Cerebellar cortex (tissue), 1 donor: Measurements from ENCODE around the gene NOL9.
A peak's percentile ranks its signal among the peaks of the same experiment; 100 is the strongest.

Experiments
- DNase-seq: peaks from one replicate; pipeline ENCODE4 v3.0.0-alpha.2; 2015; ENCODE audit warnings: low spot score

The NOL9 gene

DNA sequence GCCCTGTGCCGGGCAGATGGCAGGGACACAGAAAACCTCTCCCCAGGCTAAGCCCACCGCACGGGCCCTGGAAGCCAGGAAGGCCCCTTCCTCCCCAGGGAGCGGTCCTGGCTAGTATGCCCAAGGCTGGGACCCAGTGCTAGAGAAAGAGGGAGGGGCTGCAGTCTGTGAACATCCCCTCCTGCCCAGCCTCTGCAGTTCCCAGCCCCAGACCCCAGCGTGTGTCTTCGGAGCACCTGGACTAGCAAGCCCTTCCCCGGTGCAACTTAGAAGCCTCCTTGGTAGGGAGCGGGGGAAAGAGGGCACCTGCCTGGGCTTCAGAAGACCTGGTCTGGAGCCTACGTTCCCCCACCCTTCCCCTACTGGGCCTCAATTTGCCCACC lies 64.9 kb downstream of the NOL9 start:
- no peak for DNase-seq

DNA sequence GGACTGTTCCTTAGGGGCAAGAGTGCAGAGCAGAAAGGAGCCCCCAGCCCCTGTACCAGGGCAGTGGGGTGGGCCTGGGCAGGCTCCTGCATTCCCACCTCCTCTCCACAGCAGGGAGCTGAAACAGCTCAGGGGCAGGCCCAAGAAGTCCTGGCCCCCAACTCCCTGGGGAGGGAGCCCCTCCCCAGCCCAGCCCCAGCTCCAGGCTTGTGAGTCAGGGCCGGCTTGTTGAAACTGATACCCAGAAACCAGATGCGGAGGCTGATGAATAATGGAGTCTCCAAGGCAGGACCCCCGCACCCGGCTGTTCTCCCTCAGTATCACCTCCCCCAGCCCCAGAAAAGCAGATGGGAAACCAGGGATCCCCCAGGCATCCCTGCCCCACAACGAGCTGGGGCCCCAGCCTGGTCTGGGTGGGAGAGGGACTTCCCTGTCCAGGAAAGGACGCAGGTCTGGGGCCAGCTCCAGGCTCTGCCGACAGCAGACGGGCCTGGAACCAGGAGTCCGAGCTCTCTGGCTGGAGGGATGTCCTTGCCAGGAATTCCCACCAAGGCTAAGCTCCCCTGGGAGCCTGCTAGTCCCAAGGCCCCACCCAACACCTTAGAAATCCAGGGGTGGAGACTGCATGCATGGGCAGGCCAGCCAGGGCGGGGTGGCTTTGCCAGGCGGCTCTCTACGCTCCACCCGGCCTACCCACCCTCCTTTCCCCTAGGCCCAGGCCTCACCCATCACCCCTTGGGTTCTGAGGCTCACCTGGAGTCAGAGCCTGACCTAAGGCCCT lies 65.5 kb downstream of the NOL9 start:
- no peak for DNase-seq

DNA sequence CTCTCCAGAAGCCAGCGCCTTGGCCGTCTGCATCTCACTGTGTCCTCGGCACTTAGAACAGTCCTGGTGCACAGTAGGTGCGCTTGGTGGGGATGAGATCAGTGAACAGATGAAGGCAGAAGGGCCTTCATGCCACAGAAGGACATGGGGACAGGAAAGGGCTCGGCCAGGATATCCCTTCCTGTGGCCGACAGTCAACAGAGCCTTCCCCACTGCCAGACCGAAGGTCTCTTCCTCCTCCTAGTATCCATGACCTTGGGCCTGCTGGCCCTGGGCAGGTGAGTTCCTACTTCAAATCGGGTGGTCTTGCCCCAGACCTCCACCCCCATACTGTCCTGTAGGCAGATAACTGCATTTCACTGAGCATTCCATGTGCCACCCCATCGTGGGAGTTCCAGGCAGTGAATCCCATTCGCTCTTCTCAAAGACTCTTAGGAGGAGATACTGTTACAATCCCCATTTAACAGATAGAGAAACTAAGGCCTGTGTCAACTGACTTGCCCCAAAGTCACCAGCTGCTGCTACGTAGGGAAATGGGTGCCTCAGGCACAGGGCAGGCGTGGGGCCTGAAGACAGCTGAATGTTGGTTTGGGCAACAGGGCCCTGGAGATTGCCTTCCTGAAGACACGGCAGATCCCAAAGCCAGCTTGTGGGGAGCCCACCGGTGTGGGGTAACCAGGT lies 66.4 kb downstream of the NOL9 start:
- DNase-seq: no peak

DNA sequence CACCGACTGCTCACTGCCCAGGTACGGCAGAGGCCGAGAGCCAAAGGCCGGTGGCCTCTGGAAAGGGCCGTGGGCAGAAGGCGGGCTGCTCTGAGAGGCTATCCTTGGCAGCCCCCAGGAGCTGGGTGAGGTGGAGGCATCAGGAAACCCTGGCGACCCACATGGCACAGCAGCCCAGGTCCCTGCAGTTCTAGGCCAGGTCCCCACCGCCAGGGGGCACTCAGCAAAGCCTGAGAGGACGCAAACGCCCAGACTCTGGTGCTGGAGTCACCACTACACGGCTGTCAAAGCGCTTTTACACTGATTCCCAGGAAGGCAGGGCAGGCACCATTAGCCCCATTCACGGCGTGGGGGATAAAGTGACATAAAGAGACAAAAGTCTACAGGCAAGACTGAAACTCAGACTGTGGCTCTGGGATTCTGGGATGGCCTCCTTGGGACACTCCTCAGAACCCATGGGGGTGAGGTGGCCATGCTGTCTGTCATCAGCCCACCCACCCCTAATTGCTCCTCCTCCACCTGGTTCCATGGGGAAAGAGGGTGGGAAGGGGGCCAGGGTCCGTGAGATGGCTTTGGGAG lies 67.8 kb downstream of the NOL9 start:
- DNase-seq: peak; percentile 92

DNA sequence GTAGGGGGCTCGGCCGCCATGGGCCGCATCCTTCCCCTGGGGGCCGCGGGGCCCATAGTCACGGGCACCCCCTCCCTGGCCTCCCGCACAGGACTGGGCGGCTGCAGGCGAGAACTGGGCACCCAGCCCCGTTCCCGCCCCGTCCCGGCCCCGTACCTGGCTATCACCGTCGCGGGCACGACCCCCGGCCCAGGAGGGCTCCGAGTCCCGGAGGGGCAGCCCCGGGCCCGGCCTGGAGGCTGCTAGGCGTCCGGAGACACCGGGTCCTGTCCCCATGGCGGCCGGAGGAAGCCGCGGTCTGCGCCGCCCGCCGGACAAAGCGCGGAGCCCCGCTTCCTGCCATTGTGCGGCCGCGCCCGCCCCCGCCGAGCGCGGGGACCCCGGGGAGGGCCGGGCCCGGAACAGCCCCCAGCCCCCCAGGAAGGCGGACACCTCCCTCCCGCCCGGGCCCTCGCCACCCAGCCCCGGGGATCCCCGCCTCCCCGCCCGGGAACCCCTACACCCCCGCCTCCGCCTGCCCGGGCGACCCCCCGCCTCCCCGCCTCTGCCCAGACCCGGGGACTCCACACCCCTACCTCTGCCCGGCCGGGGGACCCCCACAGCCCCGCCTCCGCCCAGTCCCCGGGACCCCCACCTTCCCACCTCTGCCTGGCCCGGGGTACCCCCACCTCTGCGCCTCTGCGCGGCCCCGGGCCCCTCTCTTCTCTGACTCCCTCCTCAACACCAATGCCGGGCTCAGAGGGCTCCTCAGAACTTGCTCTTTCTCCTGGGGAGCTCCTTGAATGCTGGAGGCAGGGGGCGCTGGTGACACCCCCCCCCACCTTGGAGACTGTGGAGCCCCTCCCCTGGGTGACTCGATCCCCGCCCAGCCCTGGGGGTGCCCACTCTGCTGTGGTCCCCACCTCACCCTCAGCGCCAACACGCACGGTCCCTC lies 68.9 kb downstream of the NOL9 start:
- DNase-seq: no peak

DNA sequence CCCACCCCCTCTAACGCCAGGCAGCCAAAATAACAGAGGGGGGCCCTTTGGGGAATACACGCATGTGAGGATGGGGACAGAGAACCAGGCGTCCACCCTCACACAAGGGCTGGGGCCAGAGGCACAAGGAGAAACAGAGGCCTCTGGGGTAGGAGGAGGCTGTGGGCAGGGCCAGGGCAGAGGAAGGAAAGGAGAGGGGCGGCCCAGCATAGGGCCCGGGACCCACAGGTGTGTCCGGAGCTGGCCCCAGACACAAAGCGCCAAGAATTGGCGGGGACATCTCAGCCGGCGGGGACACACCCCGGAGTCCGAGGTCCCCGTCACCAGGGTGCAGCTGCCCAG lies 69.5 kb downstream of the NOL9 start:
- DNase-seq: no peak

DNA sequence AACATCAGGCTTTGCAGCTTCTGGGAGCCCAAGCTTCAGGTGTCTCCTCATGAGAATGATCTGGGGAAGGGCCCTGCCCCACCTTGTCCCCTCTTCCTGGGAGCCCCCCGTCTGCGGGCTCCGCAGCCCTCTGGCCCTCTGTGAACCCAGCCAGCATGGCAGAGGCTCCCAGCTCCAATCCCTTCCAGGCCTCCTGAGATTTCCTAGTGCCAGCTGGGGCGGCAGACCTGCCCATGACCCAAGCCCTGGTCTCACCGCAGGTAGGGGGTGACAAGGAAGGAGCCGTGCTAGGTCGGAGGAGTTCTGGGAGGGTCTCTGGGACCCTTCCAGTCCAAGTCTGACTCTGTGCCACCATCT lies 70.6 kb downstream of the NOL9 start:
- DNase-seq: no peak

DNA sequence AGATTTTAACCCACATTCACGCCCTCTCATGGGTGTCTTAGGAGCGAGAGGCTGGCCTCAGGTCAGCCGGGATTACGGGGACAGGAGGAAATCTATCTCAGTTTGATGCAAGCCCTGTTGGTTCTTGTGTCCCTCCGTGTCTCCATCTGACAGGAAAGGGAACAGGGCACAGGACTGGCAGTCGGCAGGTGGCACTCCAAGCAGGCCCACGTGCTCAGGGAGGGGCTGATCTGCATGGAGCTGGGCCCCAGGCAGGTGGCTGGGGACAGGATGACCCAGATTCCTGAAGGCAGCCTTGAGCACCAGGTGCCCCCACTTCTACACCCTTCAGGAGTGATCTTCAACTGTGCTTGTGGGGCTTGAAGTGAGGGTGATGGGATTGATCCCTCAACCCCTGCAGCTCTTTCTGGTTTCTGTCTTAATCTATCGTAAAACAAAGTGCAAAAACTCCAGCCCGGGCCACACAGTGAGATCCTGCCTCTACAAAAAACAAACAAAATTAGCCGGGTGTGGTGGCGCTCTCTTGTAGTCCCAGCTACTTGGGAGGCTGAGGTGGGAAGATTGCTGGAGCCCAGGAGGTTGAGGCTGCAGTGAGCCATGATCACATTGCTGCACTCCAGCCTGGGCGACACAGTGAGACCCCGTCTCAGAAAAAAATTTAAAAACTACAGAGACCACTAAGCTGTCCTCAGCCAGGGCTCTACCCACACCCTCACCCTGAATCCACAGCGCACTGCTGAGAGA lies 71.1 kb downstream of the NOL9 start:
- DNase-seq: peak; percentile 98

DNA sequence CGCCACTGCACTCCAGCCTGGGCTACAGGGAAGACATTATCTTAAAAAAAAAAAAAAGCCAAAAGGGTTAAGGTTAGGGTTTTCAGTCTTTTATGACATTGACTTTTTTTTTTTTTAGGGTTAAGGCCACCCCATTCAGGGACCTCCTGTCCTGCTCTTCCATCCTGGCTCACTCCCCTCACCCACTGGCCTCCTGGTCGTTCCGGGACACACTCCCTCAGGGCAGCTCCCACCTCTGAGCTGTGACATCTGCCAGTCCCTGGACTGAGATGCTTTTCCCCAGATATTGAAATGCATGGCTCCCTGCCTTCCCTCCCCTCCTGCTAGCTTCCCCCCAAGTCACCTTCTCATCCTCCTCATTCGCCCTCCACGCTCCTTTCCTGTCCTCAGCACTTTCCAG lies 72.5 kb downstream of the NOL9 start:
- DNase-seq: no peak

DNA sequence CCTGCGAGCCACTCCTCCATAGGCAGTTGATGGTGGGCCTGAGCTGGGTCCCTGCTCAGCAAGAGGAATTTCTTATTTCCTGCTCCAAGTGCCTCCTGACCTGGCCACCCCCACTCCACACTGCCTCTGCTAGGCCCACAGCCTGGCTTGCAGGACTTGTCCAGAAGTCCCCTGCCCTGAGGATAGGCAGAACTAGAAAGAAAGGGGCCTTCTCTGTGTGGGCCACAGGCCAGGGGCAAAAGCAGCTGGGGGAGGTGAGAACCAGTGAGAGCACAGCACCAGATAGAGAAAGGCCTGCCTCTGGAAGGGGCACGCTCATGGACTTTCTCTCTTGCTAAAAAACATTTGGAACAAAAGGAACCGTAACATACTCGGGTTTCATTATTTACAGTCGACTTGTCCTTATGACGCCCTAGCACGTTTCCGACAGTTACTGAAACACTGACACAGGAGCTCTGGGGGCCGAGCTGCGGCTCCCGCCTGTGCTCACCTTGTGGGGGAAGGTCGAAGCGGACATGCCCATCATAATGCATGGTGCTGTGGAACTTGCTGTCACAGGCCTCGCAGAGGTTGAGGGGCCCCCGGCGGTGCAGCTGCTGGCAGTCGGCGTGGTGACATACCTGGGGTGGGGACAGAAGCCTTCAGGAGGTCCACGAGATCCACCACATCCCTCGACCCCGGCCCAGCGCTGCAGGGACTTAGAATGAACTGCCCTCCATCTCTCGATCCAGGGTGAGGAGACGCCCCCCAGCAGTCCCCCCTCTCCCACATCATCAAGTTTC lies 77.1 kb downstream of the NOL9 start:
- no peak for DNase-seq

DNA sequence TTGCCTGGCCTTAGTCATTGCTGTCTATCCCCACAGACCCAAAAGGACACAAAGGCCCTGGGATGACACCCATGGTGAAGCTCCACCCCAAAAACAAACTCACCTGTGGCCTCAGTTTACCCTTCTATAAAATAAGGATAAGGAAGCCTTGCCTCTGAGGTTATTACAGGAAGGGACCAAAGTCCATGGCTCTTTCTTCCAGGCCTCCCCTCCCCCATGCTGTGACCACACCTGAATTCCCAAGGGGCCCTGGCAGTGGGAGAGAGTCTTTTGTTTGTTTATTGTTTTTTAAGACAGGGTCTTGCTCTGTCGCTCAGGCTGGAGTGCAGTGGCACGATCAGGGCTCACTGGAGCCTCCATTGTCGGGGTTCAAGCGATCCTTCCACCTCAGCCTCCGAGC lies 77.8 kb downstream of the NOL9 start:
- DNase-seq: no peak

DNA sequence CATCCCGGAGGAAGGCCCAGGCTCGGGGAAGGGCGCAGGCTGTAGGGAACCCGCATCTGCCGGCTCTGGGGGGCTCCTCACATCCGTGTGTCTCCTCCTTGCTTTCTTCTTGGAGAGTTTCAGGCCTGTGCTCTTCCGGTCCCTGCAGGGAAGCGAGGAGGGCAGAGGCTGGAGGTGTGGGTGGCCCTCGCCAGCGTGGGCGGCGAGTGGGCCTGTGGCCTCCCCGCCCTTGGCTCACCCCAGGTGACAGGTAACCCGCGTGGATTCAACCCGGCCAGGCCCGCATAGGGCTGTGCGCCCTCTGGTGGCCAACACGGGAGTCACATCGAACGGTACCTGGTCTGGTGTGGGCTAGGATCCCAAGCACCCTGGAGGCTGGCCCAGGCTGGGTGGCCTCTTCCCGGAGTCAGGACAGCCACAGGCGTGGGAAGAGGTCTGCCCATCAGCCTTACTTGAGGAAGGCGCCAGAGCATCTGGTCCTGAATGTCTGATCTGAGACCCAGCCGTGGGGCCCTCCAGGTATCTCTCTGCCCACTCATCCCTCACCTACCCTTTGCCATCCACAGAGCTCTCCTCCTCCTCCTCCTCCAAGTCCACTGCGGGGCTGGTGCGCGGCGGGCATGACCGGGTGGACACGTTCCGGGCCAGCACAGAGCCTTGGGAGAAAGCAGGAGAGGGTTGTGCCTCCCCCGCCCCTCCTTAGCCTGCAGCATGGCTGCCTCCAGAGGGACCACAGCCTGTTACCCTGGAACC lies 78.8 kb downstream of the NOL9 start:
- DNase-seq: peak; percentile 63

DNA sequence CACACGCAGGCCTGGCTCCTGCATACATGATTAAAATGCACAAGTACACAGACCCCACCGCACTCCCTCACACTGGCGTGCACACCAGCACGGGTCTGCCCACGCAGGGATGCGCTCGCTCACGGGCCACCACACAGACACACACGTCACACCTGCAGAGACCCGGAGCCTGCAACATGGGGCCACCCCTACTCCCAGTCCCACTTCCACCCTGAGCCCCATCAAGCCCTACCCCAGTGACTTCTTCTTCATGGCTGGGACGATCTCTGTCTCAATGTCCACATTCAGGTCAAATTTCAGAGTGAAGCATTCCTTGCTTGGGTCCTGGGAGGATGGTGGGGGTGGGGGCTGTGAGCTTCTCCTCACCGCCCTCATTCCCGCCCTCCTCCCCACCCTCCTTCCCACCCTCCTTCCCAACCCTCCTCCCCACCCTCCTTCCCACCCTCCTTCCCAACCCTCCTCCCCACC lies 79.5 kb downstream of the NOL9 start:
- DNase-seq: no peak

DNA sequence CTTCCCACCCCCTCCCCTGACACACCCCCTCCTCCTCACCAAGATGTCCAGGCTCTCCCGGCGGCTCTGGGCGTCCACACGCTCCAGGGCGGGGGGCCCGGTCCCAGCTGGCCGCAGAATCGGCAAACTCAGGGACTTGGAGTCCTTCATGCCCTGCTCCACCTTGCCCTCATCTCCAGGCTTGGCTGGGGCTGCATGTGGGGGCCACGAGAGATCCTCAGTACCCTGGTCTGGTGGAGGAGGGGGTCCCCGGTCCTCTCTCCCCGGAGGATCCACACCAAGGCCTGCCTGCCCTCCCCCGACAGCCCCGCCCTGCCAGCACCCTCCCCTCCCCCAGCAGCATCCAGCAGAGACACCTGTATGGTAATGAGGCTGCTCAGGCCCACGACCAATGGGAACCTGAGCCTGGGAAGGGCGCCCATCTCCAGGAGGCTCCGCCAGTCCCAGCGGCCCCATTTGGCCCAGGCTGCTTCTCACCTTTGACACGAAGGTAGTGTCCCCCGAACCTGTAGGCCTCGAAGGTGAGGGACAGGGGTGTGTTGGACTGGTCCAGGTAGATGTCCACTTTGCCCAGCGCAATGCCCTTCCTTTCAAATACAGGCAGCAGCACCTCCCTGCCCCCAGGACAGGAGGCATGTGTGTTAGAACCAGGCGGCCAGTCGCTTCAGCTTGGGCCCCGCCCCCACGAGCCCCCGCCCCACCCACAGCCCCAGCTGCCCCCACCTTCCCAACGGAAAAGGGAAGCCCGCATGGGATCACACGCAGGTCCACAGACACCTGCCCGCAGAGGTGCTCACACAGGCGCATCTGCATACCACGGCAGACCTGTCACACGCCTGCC lies 80.1 kb downstream of the NOL9 start:
- DNase-seq: no peak

DNA sequence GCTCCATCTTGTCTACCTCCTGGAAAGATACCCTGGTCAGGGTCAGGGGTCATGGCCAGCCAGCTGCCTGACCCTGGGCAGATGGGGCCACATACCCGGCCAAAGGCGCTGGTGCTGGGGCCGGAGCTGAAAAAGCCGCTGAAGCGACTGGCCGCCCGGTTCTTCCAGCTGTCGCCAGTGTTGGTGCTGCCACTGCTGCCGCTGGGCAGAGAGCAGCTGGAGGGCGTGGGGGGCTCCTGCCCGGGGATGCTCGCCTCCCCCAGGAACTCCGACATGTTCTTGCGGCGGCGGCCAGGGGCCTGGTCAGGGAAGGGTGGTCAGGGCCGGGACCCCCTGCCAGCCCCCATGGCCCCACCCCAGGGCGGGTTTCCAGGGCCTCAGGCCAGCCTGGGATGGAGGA lies 81.2 kb downstream of the NOL9 start:
- DNase-seq: no peak

DNA sequence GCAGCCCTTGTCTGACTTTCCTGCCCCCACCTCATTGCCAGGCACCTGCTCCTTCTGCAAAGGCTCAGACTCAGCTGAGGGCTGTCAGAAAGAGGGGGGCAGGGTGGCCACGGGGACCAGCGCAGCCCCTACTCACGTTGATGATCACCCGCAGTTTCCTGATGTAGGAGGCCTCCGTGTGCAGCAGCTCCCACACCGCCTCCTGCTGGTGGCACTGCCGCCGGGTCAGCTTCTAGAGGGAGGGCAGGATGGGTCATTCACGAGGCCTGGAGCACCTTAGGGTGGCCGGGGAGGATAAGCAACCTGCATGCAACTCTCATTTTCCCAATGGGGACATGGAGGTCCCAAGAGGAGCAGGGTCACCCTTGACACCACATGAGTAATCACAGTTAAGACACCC lies 81.9 kb downstream of the NOL9 start:
- no peak for DNase-seq

DNA sequence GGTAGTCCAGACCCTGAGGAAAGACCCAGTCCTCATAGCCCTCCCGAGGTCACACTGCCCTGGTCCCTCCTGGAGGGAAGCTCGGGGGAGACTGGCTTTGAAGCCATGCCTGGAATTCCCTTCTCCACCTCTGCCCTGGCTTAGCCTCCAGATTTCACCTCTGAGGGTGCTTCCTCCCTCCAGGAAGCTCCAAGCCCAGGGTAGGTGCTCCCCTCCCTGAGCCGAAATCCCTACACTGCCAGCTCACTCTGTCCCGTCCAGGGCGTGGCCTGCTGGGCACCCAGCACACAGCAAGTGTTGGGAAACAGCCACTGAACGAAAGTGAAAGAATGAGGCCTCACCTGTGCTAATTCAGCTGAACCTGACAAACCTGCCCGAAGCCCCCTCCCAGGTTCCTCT lies 82.3 kb downstream of the NOL9 start:
- no peak for DNase-seq
